ENCODE measurements around the gene DEAF1.

Gene DEAF1

DNA sequence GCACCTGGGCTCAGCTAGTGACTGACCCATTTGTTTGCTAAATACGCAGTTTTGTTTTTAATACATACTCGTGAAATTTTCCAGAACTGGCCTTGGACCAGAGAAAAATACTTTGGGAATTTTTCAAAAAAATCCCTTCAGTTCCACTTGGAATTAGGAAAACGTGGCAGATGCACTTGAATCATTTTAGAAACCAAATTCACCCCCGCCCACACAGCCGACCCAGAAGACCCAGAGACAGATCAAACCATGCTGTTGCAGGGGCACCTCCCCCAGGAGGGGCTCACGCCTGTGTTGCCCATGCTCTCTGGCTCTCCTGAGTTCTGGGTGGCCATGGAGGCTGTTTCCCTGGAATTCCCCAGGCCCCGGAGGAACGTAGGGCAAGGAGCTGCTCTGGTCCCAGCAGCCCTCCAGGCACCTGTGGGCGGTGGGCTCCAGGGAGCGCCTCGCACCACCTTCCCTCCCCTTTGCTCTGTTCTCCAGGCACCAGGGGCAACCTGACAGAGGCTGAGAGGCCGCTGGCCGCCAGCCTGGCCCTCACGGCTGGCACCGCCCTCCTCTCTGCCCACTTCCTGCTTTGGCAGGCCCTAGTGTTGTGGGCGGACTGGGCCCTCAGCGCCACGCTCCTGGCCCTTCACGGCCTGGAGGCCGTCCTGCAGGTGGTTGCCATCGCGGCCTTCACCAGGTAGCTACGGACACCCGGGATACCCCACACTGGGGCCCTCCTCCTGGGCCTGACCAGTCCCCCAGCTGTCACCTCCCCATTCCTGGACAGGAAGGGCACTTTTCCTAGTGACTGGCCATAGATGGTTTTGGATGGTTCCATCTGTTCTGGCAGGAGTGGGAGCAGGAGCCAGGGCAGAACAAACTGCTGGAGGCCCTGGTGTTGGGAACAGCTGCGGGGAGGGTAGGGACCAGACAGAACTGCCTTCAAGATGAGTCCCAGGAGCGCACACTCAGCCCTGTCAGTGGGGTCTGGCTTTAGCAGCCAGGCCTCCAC lies 7.7 kb upstream of the DEAF1 start:
- POLR2A ChIA-PET, result no interaction called here
- no peak for DNase-seq (ENCODE audit: low read depth, low spot score)
- no peak for TF ChIP-seq CTCF (IDR thresholded peaks at IDR 0.05; ENCODE audit: insufficient read depth, low read length, missing control alignments)

DNA sequence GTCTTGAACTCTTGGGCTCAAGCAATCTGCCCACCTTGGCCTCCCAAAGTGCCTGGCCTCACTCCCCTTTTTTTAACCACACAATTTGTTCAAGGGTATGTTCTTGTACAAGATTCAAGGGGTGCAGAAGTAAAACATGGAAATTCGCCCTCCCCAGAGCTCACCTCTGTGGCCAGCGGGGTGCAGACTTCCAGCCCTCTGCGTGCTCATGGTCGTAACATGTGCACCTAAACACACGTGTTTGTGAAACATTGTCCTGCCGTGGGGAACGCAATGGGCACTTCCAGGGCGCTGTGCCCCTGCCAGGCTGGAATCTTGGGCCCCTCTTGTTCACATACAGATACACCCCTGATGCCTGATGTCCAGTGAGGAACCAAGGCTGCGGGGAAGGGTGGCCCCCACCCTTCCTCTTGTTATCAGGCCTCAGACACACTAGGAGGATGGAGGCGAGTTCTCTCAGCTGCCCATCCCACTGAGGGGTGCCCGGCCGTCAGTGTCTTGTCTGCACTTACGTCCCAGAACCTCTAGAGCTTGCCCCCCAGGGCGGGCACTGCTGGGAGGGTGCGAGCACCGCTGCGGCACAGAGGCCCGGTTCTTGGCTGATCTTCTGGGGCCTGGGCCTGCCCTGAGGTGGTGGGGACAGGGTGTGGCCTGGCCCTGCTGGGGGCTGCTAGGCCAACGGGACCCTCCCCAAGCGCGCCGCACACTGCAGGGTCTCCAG lies 6.9 kb upstream of the DEAF1 start:
- DNase-seq (ENCODE audit: low read depth, low spot score), result no peak
- POLR2A ChIA-PET, result no interaction called here
- H3K4me3 ChIP-seq (ENCODE audit: low read depth, low read length), result no peak overlapping the region
- CTCF ChIA-PET, result interaction anchor here (17.1 kb wide), 1 partner anchor 22 kb away, joined by 198 read pairs; no protein-coding TSS in a partner anchor
- TF ChIP-seq CTCF (IDR thresholded peaks at IDR 0.05; ENCODE audit: insufficient read depth, low read length, missing control alignments), result no peak

More for the DNA sequence above, 7.7 kb upstream of the DEAF1 start:
- H3K4me3 ChIP-seq (ENCODE audit: low read depth, low read length), result no peak overlapping the region
- CTCF ChIA-PET, result interaction anchor here (1.0 to 17.1 kb wide), 4 partner anchors 12 to 148 kb away, joined by 3 to 198 read pairs (median 4); partner anchors contain the start of gene TALDO1

GRCh38 chr11:699753-700152 lies 4.7 kb upstream of the DEAF1 start:
- H3K4me3 ChIP-seq (ENCODE audit: low read depth, low read length), result no peak overlapping the region
- DNase-seq (ENCODE audit: low read depth, low spot score), result no peak
- CTCF ChIA-PET, result interaction anchor here (0.8 to 17.1 kb wide), 4 partner anchors 25 to 144 kb away, joined by 3 to 198 read pairs (median 3); no protein-coding TSS in a partner anchor
- POLR2A ChIA-PET, result no interaction called here
- no peak for TF ChIP-seq CTCF (IDR thresholded peaks at IDR 0.05; ENCODE audit: insufficient read depth, low read length, missing control alignments)

GRCh38 chr11:699116-699508 lies 4.1 kb upstream of the DEAF1 start:
- no peak for DNase-seq (ENCODE audit: low read depth, low spot score)
- POLR2A ChIA-PET, result no interaction called here
- CTCF ChIA-PET, result interaction anchor here (0.7 to 17.1 kb wide), 5 partner anchors 25 to 144 kb away, joined by 3 to 198 read pairs (median 3); no protein-coding TSS in a partner anchor
- no peak for TF ChIP-seq CTCF (IDR thresholded peaks at IDR 0.05; ENCODE audit: insufficient read depth, low read length, missing control alignments)
- H3K4me3 ChIP-seq (ENCODE audit: low read depth, low read length), result no peak overlapping the region

GRCh38 chr11:698493-699115 lies 3.6 kb upstream of the DEAF1 start:
- POLR2A ChIA-PET, result no interaction called here
- CTCF ChIA-PET, result interaction anchor here (0.7 to 17.1 kb wide), 3 partner anchors 8 to 35 kb away, joined by 3 to 198 read pairs (median 17); partner anchors contain the start of gene EPS8L2
- no peak for DNase-seq (ENCODE audit: low read depth, low spot score)
- no peak for TF ChIP-seq CTCF (IDR thresholded peaks at IDR 0.05; ENCODE audit: insufficient read depth, low read length, missing control alignments)
- no peak overlapping the region for H3K4me3 ChIP-seq (ENCODE audit: low read depth, low read length)
